Measurements from ENCODE around the gene LEAP2.

DNA sequence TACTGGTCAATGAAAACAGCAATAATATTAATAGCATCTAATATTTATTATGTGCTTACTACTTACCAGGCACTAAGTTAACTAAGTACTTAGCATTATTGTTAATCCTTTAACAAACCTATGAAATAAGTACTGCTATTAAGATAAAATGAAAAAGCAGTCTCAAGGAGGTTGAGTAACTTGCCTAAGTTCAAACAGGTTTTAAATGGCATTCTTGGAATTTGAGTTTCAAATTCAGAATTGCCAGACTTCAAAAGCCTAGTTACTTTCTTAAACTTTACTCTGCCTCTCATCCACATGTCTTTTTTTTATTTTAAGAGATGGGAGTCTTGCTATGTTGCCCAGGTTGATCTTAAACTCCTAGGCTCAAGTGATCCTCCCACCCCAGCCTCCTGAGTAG is 16.0 kb downstream of the LEAP2 start:
- TF ChIP-seq EZH2 (IDR thresholded peaks at IDR 0.05; ENCODE audit: borderline replicate concordance, insufficient read depth, low read depth, low read length, poor library complexity, severe bottlenecking): no peak
- no peak for TF ChIP-seq CTCF (IDR thresholded peaks at IDR 0.05)
